Measurements from ENCODE around the gene SLC35E1.

GRCh38 chr19:16527971-16528521 lies 44.2 kb downstream of the SLC35E1 start:
- TF ChIP-seq CTCF (IDR thresholded peaks at IDR 0.05), result peak; percentile 52
- no peak for TF ChIP-seq FOXJ3 (CRISPR knock-in tag; IDR thresholded peaks at IDR 0.05)
- no peak for TF ChIP-seq ZBTB33 (IDR thresholded peaks at IDR 0.05; ENCODE audit: borderline replicate concordance, low read depth)
- TF ChIP-seq, protein P1, sequence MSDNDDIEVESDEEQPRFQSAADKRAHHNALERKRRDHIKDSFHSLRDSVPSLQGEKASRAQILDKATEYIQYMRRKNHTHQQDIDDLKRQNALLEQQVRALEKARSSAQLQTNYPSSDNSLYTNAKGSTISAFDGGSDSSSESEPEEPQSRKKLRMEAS (IDR thresholded peaks at IDR 0.05; ENCODE audit: low read depth), result no peak
- TF ChIP-seq RAD21 (IDR thresholded peaks at IDR 0.05; ENCODE audit: low read length), result peak; percentile 42
- TF ChIP-seq TAF1 (IDR thresholded peaks at IDR 0.05; ENCODE audit: borderline replicate concordance, low read depth, low read length), result no peak
- no peak for TF ChIP-seq YY1 (IDR thresholded peaks at IDR 0.05; ENCODE audit: low read depth)
